SH-SY5Y (cell line): Measurements from ENCODE around the gene FNIP2.

ENCODE experiments used
- GATA2 ChIP-seq: IDR thresholded peaks from 2 replicates; pipeline ENCODE4 v1.6.1; 2011; ENCODE audit warnings: mild to moderate bottlenecking, low read depth, low read length
- GATA3 ChIP-seq: IDR thresholded peaks from 2 replicates; pipeline ENCODE4 v1.6.1; 2011; ENCODE audit warnings: low read depth, mild to moderate bottlenecking, low read length, moderate library complexity

The FNIP2 gene

DNA sequence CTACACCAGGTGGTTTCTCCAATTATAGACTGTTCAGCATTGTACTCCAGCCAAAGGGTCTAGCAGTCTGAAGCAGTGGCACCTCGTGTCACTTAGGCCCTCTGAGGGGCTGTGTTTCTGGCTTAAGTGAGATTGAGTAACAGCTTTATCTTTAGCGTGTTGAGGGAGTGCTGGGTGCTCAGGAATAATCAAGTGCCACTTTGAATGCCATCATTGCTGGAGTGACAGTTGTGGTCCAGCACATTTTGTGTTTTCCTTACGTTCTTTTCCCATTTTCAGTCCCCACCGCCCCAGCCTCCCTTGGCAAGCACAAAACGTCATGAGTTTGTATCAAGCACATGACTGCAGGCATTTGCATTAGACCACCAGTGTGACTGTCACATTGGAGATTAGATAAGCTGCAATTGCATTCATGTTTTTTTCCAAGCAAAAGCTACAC lies 58.7 kb downstream of the FNIP2 start:
- TF ChIP-seq GATA2, result peak; percentile 38; the same call in 1 of the 2 replicates
- TF ChIP-seq GATA3, result no peak

DNA sequence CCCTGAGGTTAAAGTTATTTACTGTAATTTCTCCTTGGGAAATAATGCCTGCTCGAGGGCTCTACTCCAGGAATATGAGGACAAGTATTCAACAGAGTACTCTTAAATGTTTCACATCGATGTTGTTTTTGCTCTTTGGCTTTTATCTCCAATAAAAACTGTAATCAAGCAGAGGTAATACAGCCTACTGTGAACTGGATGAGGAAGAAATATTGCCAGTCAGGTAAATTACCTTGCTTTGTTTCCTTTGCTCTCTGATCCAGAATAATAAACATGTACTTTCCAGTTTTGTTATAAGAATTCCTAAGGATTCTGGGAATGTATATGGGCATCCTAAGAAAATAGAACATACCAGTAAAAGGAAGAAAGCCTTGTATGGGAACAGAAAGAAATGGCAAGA lies 60.4 kb downstream of the FNIP2 start:
- TF ChIP-seq GATA3 (no peak), GATA2 (no peak)

DNA sequence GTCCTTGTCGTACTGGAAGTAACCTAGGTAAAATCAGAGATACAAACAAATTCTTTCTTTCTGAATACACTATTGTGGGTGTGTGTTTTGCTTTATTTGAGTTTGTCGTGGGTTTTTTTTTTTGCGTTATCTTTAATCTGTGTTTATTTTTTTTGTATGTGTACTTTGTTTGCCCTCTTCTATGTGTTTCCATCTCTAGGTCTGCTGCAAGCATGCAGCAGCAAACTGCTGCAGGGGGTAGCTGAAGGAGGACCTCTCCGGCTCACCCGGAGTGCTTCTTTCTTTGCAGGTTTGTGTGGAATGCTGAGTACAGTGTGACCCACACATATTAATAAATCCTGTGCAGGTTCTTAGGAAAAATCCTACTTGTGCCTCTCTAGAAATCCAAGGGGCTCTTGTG lies 64.8 kb downstream of the FNIP2 start:
- TF ChIP-seq GATA3 (no peak), GATA2 (no peak)

DNA sequence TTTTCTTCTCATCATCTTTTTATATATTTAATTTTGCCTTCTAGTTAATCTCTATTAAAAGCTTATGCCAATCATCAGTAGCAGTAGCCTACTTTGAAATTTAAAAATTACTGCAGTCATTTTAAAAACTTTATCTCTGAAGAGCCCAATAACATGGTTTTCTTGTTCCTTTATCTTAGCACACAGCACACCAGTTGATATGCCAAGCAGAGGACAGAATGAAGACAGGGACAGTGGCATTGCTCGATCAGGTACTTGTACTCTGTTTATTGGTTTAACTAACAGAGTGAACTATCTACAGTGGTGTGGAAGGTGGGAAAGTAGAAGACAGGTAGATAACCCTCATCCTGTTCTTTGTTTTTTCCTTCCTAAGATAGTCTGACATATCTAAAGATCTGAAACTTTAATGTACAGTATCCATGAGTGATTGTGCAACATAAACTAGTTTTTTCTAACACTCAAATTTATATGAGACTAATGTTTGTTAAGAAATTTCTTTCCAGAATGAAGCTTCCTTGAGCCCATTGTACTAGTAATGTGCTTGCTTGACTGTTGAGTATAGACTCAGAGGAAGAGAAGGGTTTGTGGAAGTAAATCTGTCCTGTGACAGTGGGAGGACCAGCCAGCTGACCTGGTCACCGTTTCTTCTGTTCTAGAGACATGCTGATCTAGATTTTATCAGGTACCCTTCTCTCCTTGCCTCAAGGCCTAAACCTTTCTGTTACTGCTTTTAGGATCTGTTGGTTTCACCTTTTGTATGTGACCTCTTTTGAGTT lies 66.6 kb downstream of the FNIP2 start:
- TF ChIP-seq GATA3 (no peak), GATA2 (no peak)

DNA sequence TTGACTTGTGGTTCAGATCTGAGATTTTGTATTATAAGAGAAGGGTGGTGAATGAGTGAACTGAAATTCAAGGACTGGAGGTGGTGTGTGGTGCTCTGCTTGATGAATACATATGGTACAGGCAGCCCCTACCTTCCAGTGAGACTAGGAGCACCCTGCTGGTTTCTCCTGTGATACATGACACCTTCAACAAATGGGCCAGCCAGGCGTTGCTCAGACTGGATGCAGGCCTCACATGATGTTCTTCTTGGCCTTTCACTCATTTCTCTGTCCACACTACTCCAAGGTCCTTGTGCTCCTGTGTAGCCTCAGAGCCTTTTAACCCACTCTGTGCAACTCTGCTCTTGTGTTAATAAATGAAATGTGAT lies 67.2 kb downstream of the FNIP2 start:
- TF ChIP-seq GATA3, result no peak
- no peak for TF ChIP-seq GATA2

DNA sequence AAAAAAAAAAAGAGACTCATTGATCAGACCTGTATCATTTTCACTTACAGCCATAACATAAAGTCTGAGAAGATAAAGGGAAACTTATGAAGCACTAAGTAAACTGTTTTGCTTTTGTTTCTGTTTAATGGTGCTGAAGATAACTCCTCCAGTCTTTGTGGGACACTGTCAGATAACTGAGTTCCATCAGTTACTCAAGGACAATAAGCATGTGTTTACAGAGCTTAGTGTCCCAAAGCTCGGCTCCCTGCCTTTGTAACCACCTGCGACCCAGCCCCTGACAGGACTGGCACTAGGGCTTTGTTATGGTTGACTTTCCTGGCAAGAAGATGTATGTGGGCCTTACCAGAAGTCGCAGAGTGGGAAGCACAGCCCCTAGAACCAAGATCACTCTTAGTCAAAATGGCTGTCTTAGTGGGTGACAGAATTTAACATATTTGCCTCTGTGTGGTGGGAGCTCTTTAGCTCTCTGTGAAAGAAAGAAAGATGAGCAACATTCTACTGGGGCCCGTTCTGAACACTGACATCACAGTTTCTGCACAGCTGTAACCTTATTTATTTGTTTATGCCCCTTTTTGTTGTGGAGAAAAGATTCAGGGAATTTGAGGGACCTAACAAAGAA lies 68.1 kb downstream of the FNIP2 start:
- no peak for TF ChIP-seq GATA2
- no peak for TF ChIP-seq GATA3

DNA sequence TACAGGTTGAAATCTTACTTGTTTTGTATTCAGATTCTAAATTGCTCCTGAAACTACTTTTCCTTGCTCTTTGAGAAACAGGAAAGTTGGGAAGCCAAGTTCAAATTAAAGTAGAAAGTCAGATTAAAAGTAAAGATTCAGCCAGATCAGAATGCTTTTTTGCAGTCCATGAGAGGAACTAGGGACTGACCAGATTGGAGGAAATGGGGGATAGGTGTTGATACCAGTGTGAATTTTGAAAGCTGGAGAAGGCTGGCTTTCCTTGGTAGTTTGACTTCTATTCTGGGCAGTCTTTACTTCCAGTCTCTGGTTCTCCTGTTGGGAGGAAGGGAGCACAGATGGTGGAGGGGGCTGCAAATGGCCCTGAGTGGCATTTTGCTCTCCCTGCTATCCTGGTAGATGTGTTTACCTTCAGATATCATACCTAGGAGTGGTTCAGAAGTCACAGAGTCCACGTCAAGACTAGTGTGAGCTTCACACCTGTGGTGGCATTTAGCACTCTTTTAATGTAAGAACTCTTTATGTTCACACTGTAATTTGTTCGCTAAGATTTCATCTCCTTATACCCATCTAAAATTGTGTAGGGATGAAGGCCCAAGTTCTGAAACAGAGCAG lies 68.8 kb downstream of the FNIP2 start:
- no peak for TF ChIP-seq GATA2
- no peak for TF ChIP-seq GATA3

DNA sequence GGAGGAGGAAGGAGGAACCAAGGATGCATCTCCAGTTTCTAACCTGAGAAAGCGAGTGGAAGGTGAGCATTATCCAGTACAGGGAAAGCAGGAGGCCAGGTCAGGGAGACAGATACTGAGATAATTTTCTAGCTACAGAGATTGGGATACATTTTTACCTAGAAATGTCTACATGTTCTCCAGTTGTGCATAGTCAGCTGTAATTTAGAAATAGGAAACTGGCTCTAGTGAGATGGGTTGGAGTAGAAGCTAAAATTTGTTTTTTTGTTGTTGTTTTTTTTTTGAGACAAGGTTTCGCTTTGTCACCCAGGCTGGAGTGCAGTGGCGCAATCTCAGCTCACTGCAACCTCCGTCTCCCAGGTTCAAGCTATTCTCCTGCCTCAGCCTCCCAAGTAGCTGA lies 71.3 kb downstream of the FNIP2 start:
- TF ChIP-seq GATA2, result no peak
- TF ChIP-seq GATA3, result no peak

DNA sequence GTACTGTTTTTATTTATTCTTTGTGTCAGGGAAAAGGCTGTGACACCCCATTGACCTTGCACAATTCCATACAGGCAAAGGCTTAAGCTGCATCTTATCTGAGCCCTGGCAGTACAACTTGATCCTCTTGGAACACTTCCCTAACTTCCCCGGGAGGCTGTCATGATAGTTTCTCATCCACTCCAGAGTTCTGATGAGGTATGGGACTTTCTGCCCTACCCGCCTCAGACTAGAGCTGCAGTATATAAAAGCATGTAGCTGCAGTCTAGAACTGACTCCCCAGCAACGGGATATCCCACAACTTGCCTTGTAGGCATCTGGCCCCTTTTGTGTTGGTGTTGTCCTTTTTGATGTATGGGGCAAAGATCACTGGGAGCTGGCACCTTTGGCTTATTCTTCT lies 72.7 kb downstream of the FNIP2 start:
- no peak for TF ChIP-seq GATA2
- no peak for TF ChIP-seq GATA3

DNA sequence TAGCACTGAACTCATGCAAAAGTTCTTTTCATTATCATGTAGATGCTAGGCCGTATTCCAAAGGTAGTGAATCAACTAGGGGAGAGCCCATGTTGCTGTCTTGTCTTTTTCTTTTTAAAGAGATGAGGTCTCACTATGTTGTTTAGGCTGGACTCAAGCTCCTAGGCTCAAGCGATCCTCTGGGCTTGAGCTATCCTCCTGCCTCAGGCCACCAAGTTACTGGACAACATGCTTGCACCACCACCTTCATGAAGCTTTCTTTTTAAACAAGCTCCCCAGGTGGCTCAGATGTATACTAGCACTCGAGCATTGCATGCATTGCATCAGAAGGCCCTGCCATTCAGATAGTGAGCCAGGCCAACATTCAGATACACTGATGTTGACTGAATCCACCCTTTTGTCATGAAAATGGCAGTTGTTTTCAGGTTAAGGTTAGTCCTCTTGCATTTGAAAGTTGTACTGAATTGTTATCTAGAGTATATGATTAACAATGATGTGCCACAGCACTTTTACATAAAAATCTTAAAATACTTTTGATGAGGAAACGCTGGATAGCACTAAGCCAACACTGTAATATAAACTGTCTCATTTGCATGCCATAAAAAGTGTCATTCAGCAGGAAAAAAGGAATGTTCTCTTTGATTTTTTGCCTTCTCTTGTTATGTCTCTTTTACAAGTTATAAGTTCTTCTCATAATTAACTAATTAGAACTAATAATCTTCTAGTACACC lies 76.7 kb downstream of the FNIP2 start:
- TF ChIP-seq GATA3 (no peak), GATA2 (no peak)

DNA sequence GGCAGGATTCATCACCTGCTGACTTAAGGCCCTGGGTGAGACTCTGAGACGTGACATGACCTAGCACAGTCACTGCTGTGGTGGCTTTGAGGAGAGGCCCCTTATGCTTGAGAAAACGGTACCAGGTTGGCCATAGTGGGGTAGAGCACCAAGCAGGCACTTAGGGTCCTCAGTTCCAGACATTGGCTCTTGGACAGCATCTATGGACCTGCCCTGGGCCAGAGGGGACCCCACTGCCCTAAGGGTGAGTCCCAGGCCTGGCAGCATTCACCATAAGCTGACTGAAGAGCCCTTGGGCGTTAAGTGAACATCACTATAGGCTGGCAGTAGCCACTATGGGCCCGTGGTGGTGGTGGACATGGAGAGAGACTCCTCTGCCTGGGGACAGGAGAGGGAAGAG lies 78.7 kb downstream of the FNIP2 start:
- no peak for TF ChIP-seq GATA3
- no peak for TF ChIP-seq GATA2

DNA sequence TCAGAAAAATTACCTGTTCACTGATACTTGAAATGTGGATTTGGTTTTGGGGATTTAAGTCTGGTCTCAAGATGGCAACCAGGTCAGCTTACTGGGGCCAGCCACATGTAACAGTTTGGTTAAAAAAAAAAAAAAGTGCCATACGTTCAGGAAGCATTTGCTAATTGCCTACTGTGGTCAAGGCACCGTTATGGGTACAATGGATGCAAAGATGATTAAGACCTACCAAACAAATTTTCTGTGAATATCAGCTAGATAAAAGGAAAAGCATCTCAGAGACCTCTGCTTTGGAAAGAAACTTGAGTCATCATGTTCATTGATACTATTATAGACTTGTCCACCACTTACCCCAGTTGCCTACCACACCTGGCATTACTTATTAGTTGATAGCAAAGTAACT lies 80.9 kb downstream of the FNIP2 start:
- TF ChIP-seq GATA2 (no peak), GATA3 (no peak)

DNA sequence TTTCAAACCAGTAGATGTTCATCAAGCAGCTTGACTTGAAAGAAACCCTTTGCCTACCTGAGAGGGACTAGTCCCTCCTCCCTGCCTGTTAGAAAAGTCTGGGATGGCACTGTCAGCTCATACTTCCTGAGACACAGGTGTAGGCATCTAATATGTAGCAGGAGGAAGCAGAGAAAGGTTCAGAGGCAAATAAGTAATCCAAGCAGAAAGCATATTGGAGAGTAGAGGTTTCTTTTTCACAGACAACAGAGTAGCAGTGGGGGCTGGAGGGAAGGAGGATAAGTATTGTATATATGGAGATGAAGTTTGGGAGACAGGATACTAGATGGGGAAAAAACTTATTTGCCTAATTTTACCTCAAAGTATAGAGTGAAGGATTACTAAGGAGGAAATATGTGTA lies 81.5 kb downstream of the FNIP2 start:
- no peak for TF ChIP-seq GATA2
- no peak for TF ChIP-seq GATA3

DNA sequence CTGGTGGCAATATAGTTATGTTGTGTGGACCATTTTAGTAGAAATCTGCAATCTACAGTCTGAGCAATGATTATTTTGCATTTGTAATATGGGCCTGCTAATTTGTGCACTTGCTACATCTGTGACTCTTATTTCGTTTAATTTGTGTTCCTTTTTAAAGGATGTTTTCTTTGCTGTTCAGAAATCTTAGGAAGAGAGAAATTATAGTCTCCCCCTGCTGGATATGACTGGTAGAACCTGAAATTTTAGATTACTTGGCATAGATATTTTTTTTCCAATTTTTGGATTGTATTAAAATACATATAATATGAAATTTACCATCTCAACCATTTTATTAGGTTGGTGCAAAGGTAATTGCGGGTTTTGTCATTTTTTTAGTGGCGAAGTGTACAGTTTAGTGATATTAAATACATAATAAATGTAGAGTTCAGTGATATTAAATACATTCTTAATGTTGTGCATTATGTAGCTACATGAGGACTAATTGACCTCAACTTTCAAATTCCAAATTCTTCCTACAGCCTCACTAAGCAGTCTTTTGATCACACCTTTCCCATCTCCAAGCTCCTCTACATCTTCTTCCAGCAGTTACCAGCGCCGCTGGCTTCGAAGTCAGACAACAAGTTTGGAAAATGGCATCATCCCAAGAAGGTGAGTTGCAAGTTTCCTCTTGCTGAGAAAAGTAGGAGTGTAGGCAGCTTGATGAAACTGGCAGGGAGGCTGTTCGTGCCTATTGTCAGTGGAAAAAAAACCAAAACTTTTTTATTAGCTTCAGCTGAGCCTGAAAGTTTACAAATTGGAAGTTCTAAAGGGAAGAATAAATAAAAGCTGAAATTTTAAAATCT lies 82.2 kb downstream of the FNIP2 start:
- TF ChIP-seq GATA3 (no peak), GATA2 (no peak)

DNA sequence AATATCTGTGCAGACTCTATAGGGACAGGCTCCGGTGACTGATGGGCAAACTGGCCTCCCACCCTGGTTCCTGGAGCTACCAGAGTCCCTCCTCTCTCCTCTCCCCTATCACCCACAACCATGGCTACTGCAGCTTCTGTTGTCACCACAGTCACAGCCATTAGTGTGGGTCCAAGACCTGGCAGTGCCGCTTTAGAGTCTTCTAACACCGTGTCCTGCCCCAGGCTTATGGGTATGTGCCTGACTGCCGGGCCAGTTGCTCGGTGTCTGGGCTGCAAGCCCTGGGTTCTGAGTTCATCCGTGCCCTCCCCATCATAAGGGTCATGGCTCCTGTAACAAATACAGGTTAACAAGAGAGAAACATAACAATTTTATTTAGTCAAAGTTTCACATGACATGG lies 85.4 kb downstream of the FNIP2 start:
- no peak for TF ChIP-seq GATA2
- TF ChIP-seq GATA3, result no peak
